Keratinocyte (primary cell): Measurements from ENCODE around the gene ATL1. TPM values are rescaled to one million over a fixed set of nuclear protein-coding genes. Genes with fewer than 3 reads are reported as not detected.

Experiments used
- DNase-seq: peaks from one replicate; pipeline ENCODE4 v3.0.0-alpha.2; 2011; ENCODE audit warnings: low read depth, missing footprints, low spot score
- FAIRE-seq: peaks from 2 replicates; lab custom pipeline; 2011; peaks lifted over from hg19 to GRCh38; lab: Jason Lieb, UNC
- H2AFZ ChIP-seq: 2 replicates; pipeline ENCODE4 v1.6.0; 2012; ENCODE audit warnings: low read length, control low read depth, inconsistent platforms; ENCODE audit not compliant: control insufficient read depth
- H3K27ac ChIP-seq: 2 replicates; pipeline ENCODE4 v1.5.1; 2011; ENCODE audit warnings: low read length; ENCODE audit not compliant: control insufficient read depth, insufficient read depth
- H3K27me3 ChIP-seq: 3 replicates; pipeline ENCODE4 v1.6.0; 2011; ENCODE audit warnings: low read length; ENCODE audit not compliant: control insufficient read depth, insufficient read depth; ENCODE audit errors: extremely low read depth
- H3K36me3 ChIP-seq, 2 experiments: 2 replicates in 1 of 2; 3 replicates in 1 of 2; pipeline ENCODE4 v1.5.1; 2011; ENCODE audit warnings: low read length in 2 of 2, mild to moderate bottlenecking in 1 of 2; ENCODE audit not compliant: control insufficient read depth in 2 of 2, insufficient read depth in 2 of 2; ENCODE audit errors: extremely low read depth in 1 of 2
- H3K4me1 ChIP-seq: 3 replicates; pipeline ENCODE4 v1.5.1; 2011; ENCODE audit warnings: low read length; ENCODE audit not compliant: control insufficient read depth, insufficient read depth; ENCODE audit errors: extremely low read depth
- H3K4me2 ChIP-seq: 3 replicates; pipeline ENCODE4 v1.6.0; 2011; ENCODE audit warnings: low read depth, low read length; ENCODE audit not compliant: control insufficient read depth, insufficient read depth; ENCODE audit errors: extremely low read depth
- H3K4me3 ChIP-seq, 3 experiments: fragments of 200-600 bp in 1 of 3; sonication (generic) in 1 of 3; 2 replicates in 2 of 3; 3 replicates in 1 of 3; pipeline ENCODE4 v1.5.1; 2011 to 2016; ENCODE audit warnings: low read length in 3 of 3, mild to moderate bottlenecking in 3 of 3, control low read depth in 2 of 3, inconsistent platforms in 1 of 3, low read depth in 1 of 3, mixed read lengths in 1 of 3, mixed run types in 1 of 3, moderate library complexity in 1 of 3; ENCODE audit not compliant: control insufficient read depth in 2 of 3, insufficient read depth in 2 of 3; ENCODE audit errors: extremely low read depth in 1 of 3
- H3K79me2 ChIP-seq: 2 replicates; pipeline ENCODE4 v1.6.0; 2012; ENCODE audit warnings: low read length; ENCODE audit not compliant: control insufficient read depth, insufficient read depth
- H3K9ac ChIP-seq: 3 replicates; pipeline ENCODE4 v1.6.0; 2011; ENCODE audit warnings: low read length; ENCODE audit not compliant: control insufficient read depth, insufficient read depth; ENCODE audit errors: extremely low read depth
- H3K9me1 ChIP-seq: 3 replicates; pipeline ENCODE4 v1.6.0; 2011; ENCODE audit warnings: low read length; ENCODE audit not compliant: control insufficient read depth, insufficient read depth; ENCODE audit errors: extremely low read depth
- H3K9me3 ChIP-seq: 2 replicates; pipeline ENCODE4 v1.5.1; 2012; ENCODE audit warnings: low read depth, low read length; ENCODE audit not compliant: control insufficient read depth
- H4K20me1 ChIP-seq: 3 replicates; pipeline ENCODE4 v1.6.0; 2011; ENCODE audit warnings: low read length; ENCODE audit not compliant: control insufficient read depth, insufficient read depth; ENCODE audit errors: extremely low read depth
- CTCF ChIP-seq, 3 experiments: IDR thresholded peaks in 1 of 3; conservative IDR thresholded peaks in 1 of 3; optimal IDR thresholded peaks in 1 of 3; 2 replicates in 2 of 3; 3 replicates in 1 of 3; pipeline versions ENCODE3 to v1.5.1; 2011; ENCODE audit warnings: low read length in 3 of 3, mild to moderate bottlenecking in 3 of 3, moderate library complexity in 2 of 3, control low read depth in 1 of 3, inconsistent platforms in 1 of 3; ENCODE audit not compliant: insufficient read depth in 2 of 3; ENCODE audit errors: extremely low read depth in 1 of 3
- EZH2 ChIP-seq: IDR thresholded peaks from one replicate; pipeline ENCODE4 v1.6.1; 2012; ENCODE audit warnings: inconsistent platforms, mild to moderate bottlenecking, low read length, moderate library complexity
- dilution Hi-C: fragments of 300-500 bp; cut with MboI; formaldehyde crosslinking; loops from one replicate; pipeline ENCODE4 v1.7.0; 2020; ENCODE audit warnings: low sequenced_read_pairs; ENCODE audit not compliant: extremely low pct_ligation_motif_present
- polyA plus RNA-seq, 5 experiments: library from polyadenylated mRNA; depleted of rRNA in 3 of 5; stranded (reverse) in 3 of 5; stranded (forward) in 1 of 5; unstranded in 1 of 5; fragments of >200 nt; gene quantifications; 1 replicate in 1 of 5; 2 replicates in 3 of 5; 3 replicates in 1 of 5; pipeline versions ENCODE4 v1.2.1 to v1.2.3, GENCODE V29; 2011 to 2012; ENCODE audit warnings: missing spikeins in 2 of 5, low read depth in 1 of 5, low replicate concordance in 1 of 5

ATL1 gene
- polyA plus RNA-seq, 1 donor (not counting 4 experiments of a cell fraction or from before 2014, with no cell fraction given): 3.6 TPM

DNA sequence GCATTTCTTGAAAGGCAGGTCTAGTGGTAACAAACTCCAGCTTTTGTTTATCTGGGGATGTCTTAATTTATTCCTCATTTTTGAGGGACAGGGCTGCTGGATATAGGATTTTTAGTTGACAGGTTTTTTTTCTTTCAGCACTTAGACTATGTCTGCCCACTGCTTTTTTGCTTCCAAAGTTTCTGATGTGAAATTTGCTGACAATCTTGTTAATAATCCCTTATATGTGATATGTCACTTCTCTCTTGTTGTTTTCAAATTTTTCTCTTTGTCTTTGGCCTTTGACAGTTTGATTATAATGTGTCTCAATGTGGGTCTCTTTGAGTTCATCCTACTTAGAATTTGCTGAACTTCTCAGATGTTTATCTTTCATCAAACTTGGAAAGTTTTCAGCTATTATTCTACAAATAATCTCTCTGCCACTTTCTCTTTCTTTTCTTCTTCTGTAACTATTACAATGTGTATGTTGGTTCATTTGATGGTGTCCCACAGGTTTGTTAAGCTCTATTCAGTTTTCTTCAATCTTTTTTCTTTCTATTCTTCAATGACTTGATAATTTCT lies 9.8 kb downstream of the ATL1 start:
- Histone ChIP-seq H3K4me1 (no peaks in the 10 kb centered on the region), H2AFZ (no peak overlapping the region), H3K4me2 (no peak overlapping the region), H3K4me3 (no peak overlapping the region), H3K9me3 (no peaks in the 10 kb centered on the region), H3K27me3 (no peaks in the 10 kb centered on the region), H3K9ac (no peak overlapping the region), H3K79me2 (no peaks in the 10 kb centered on the region), H4K20me1 (no peaks in the 10 kb centered on the region), H3K27ac (no peak overlapping the region), H3K36me3 (no peaks in the 10 kb centered on the region), H3K9me1 (no peaks in the 10 kb centered on the region)
- dilution Hi-C loops: no loop called here
- DNase-seq (no peak), FAIRE-seq (no peak)
- TF ChIP-seq EZH2 (no peak), CTCF (optimal IDR thresholded peaks at IDR 0.05 in 1 of 3, IDR thresholded peaks at IDR 0.05 in 1 of 3, conservative IDR thresholded peaks at IDR 0.05 in 1 of 3; ENCODE audit: extremely low read depth in 1 of 3, insufficient read depth in 2 of 3, low read length in 3 of 3) (no peak)

DNA sequence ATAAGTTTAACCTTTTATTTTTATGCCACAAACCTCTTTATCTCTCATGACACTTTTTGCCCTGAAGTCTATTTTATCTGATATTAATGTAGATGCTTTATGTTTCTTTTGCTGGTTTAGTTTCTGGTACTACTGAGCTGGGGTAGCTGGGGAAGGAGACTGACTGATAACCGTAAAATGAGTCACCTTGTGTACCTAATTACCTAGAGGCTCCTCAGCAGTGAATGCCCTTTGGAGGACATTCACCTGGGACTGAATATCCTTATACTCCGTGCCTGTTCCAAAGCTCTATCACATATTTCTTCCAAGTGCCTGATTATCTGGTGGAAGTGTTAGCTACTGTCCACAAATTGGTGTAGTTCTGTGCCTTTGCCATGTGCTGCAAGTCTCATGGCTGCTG lies 13.9 kb downstream of the ATL1 start:
- Histone ChIP-seq H4K20me1 (no peaks in the 10 kb centered on the region), H3K4me1 (no peaks in the 10 kb centered on the region), H2AFZ (no peak overlapping the region), H3K9me3 (no peaks in the 10 kb centered on the region), H3K4me2 (no peak overlapping the region), H3K79me2 (no peaks in the 10 kb centered on the region), H3K9ac (no peak overlapping the region), H3K27ac (no peak overlapping the region), H3K36me3 (no peaks in the 10 kb centered on the region), H3K9me1 (no peaks in the 10 kb centered on the region), H3K27me3 (no peaks in the 10 kb centered on the region), H3K4me3 (no peak overlapping the region)
- FAIRE-seq: no peak
- dilution Hi-C loops: no loop called here
- no peak for TF ChIP-seq EZH2
- TF ChIP-seq CTCF (optimal IDR thresholded peaks at IDR 0.05 in 1 of 3, IDR thresholded peaks at IDR 0.05 in 1 of 3, conservative IDR thresholded peaks at IDR 0.05 in 1 of 3; ENCODE audit: extremely low read depth in 1 of 3, insufficient read depth in 2 of 3, low read length in 3 of 3): no peak
- DNase-seq: no peak
